Subcutaneous adipose tissue (tissue), 4 donors: ENCODE results near the gene FRMD1. TPM values are rescaled to one million over a fixed set of nuclear protein-coding genes. Genes with fewer than 3 reads are reported as not detected.

Source experiments
- CTCF ChIP-seq: fragments of 450-650 bp; IDR thresholded peaks from one replicate; pipeline ENCODE4 v1.5.1; 2016; ENCODE audit warnings: low read depth, mild to moderate bottlenecking, control low read depth, antibody characterized with exemption, moderate library complexity
- total RNA-seq, 4 donors: library from RNA; depleted of rRNA; stranded (reverse); fragments of >200 nt; gene quantifications; one replicate each; pipeline ENCODE4 v1.1.0, GENCODE V29; 2016

Gene FRMD1
- total RNA-seq, 4 donors from 2014 or later, result 1.4 to 5.5 (median 3.7) TPM

- TF ChIP-seq CTCF, result no peak
Observed at GRCh38 chr6:168109171-168109570, 30.2 kb upstream of the FRMD1 start.

GRCh38 chr6:168107191-168107983 is 28.4 kb upstream of the FRMD1 start:
- no peak for TF ChIP-seq CTCF

GRCh38 chr6:168106633-168107005 is 27.6 kb upstream of the FRMD1 start:
- TF ChIP-seq CTCF, result no peak

GRCh38 chr6:168105813-168106632 is 27.0 kb upstream of the FRMD1 start:
- TF ChIP-seq CTCF, result no peak

- no peak for TF ChIP-seq CTCF
Observed at GRCh38 chr6:168104636-168105035, 25.6 kb upstream of the FRMD1 start.

- TF ChIP-seq CTCF, result no peak
Observed at GRCh38 chr6:168103050-168103830, 24.2 kb upstream of the FRMD1 start.
